H1 (cell line): ENCODE data around the gene PCDHGA1. TPM values are rescaled to one million over a fixed set of nuclear protein-coding genes. Genes with fewer than 3 reads are reported as not detected.
"Not testable (repeated sequence)": the region's sequence is repeated elsewhere in the genome, so short reads cannot be mapped to it uniquely, and the experiment has no call there.

ENCODE experiments used
- CTCF ChIA-PET: fragments of 300-600 bp; sonication (Branson Sonifier 250); formaldehyde crosslinking; loops from one replicate; lab custom pipeline; 2021; ENCODE audit not compliant: partially characterized antibody; lab: Charles Lee
- POLR2A ChIA-PET: fragments of 300-600 bp; sonication (Branson Sonifier 250); formaldehyde crosslinking; loops from one replicate; lab custom pipeline; 2021; ENCODE audit warnings: inconsistent platforms; ENCODE audit not compliant: partially characterized antibody; lab: Charles Lee
- DNase-seq, 2 experiments: peaks; one replicate each; pipeline versions ENCODE4 v3.0.0 to v3.0.0-alpha.2; 2010 to 2022; ENCODE audit warnings: low spot score in 2 of 2, low read depth in 1 of 2, mixed read lengths in 1 of 2
- FAIRE-seq: peaks from 2 replicates; lab custom pipeline; 2011; peaks lifted over from hg19 to GRCh38; lab: Jason Lieb, UNC
- H2AFZ ChIP-seq: 2 replicates; pipeline ENCODE4 v1.8.1; 2012; ENCODE audit warnings: low read length, inconsistent platforms
- H2AK5ac ChIP-seq: 2 replicates; pipeline ENCODE4 v1.6.1; 2013; ENCODE audit warnings: low read depth, low read length
- H2BK120ac ChIP-seq: replicated peaks from 2 replicates; pipeline ENCODE3; 2013; ENCODE audit warnings: low read depth, low read length, inconsistent platforms
- H2BK12ac ChIP-seq: 2 replicates; pipeline ENCODE4 v1.6.1; 2013; ENCODE audit warnings: low read depth, low read length
- H2BK15ac ChIP-seq: 2 replicates; pipeline ENCODE4 v1.6.1; 2013; ENCODE audit warnings: low read length
- H2BK20ac ChIP-seq: 2 replicates; pipeline ENCODE4 v1.6.1; 2013; ENCODE audit warnings: low read length
- H2BK5ac ChIP-seq: 2 replicates; pipeline ENCODE4 v1.6.1; 2013; ENCODE audit warnings: low read depth, low read length
- H3K14ac ChIP-seq: 2 replicates; pipeline ENCODE4 v1.6.1; 2013; ENCODE audit warnings: inconsistent platforms; ENCODE audit not compliant: insufficient read length
- H3K18ac ChIP-seq: 2 replicates; pipeline ENCODE4 v1.6.1; 2013; ENCODE audit warnings: low read length; ENCODE audit errors: extremely low read depth
- H3K23ac ChIP-seq: 2 replicates; pipeline ENCODE4 v1.6.1; 2013; ENCODE audit warnings: inconsistent platforms; ENCODE audit not compliant: insufficient read length
- H3K23me2 ChIP-seq: 2 replicates; pipeline ENCODE4 v1.6.1; 2013; ENCODE audit warnings: low read depth, low read length
- H3K27ac ChIP-seq: 2 replicates; pipeline ENCODE4 v1.6.1; 2011; ENCODE audit warnings: low read depth, low read length, inconsistent platforms
- H3K27me3 ChIP-seq, 4 experiments: replicated peaks in 1 of 4; 1 replicate in 1 of 4; 2 replicates in 3 of 4; pipeline versions ENCODE4 v1.6.1 to v1.8.1; 2011 to 2013; ENCODE audit warnings: low read length in 3 of 4, mild to moderate bottlenecking in 3 of 4, inconsistent platforms in 2 of 4, mixed read lengths in 2 of 4, moderate library complexity in 1 of 4; ENCODE audit not compliant: control insufficient read depth in 3 of 4, insufficient read depth in 3 of 4; ENCODE audit errors: extremely low read depth in 1 of 4
- H3K36me3 ChIP-seq, 4 experiments: 2 replicates each; pipeline versions ENCODE4 v1.6.1 to v1.8.1; 2011 to 2013; ENCODE audit warnings: mild to moderate bottlenecking in 4 of 4, low read length in 3 of 4, moderate library complexity in 2 of 4, control low read depth in 1 of 4, inconsistent platforms in 1 of 4; ENCODE audit not compliant: insufficient read depth in 4 of 4, control insufficient read depth in 2 of 4
- H3K4ac ChIP-seq: replicated peaks from 2 replicates; pipeline ENCODE3; 2013; ENCODE audit warnings: low read length, low read depth, mixed read lengths, inconsistent platforms; ENCODE audit not compliant: insufficient read length
- H3K4me1 ChIP-seq, 4 experiments: replicated peaks in 1 of 4; 1 replicate in 1 of 4; 2 replicates in 3 of 4; pipeline versions ENCODE4 v1.6.1 to v1.8.1; 2011 to 2013; ENCODE audit warnings: low read length in 3 of 4, inconsistent platforms in 2 of 4, mixed read lengths in 1 of 4; ENCODE audit not compliant: insufficient read depth in 4 of 4, control insufficient read depth in 3 of 4
- H3K4me2 ChIP-seq, 2 experiments: 2 replicates each; pipeline versions ENCODE4 v1.6.1 to v1.8.1; 2011 to 2013; ENCODE audit warnings: low read depth in 2 of 2, low read length in 2 of 2, control low read depth in 1 of 2, inconsistent platforms in 1 of 2, mild to moderate bottlenecking in 1 of 2; ENCODE audit not compliant: insufficient read depth in 1 of 2
- H3K4me3 ChIP-seq, 4 experiments: fragments of 200-600, 300-600 bp in 1 of 4; sonication (generic), shearing (Covaris generic), sonication (Bioruptor Twin) in 1 of 4; 2 replicates each; pipeline versions ENCODE4 v1.5.1 to v1.8.1; 2011 to 2016; ENCODE audit warnings: low read length in 4 of 4, low read depth in 3 of 4, control low read depth in 2 of 4, inconsistent platforms in 2 of 4, mild to moderate bottlenecking in 2 of 4, mixed read lengths in 1 of 4, moderate library complexity in 1 of 4; ENCODE audit not compliant: insufficient read depth in 2 of 4; ENCODE audit errors: extremely low read depth in 1 of 4
- H3K56ac ChIP-seq: replicated peaks from 2 replicates; pipeline ENCODE3; 2013; ENCODE audit warnings: low read depth, mild to moderate bottlenecking, mixed read lengths, low read length, inconsistent platforms; ENCODE audit not compliant: insufficient read length
- H3K79me1 ChIP-seq: 2 replicates; pipeline ENCODE4 v1.6.1; 2013; ENCODE audit warnings: low read depth, low read length, control low read depth
- H3K79me2 ChIP-seq, 2 experiments: 2 replicates each; pipeline versions ENCODE4 v1.6.1 to v1.8.1; 2012 to 2013; ENCODE audit warnings: low read length in 2 of 2, mild to moderate bottlenecking in 2 of 2, inconsistent platforms in 1 of 2; ENCODE audit not compliant: insufficient read depth in 2 of 2, control insufficient read depth in 1 of 2
- H3K9ac ChIP-seq, 4 experiments: replicated peaks in 1 of 4; 1 replicate in 1 of 4; 2 replicates in 3 of 4; pipeline versions ENCODE4 v1.6.1 to v1.8.1; 2011 to 2013; ENCODE audit warnings: low read depth in 3 of 4, low read length in 3 of 4, control low read depth in 2 of 4, mild to moderate bottlenecking in 2 of 4, moderate library complexity in 2 of 4, inconsistent platforms in 1 of 4; ENCODE audit errors: extremely low read depth in 1 of 4
- H3K9me3 ChIP-seq, 2 experiments: 2 replicates each; pipeline versions ENCODE4 v1.6.1 to v1.8.1; 2012 to 2013; ENCODE audit warnings: mild to moderate bottlenecking in 2 of 2, moderate library complexity in 2 of 2, control low read depth in 1 of 2, inconsistent platforms in 1 of 2, low read depth in 1 of 2, low read length in 1 of 2, mixed read lengths in 1 of 2; ENCODE audit not compliant: insufficient read depth in 2 of 2
- H4K20me1 ChIP-seq, 2 experiments: replicated peaks in 1 of 2; 2 replicates each; pipeline versions ENCODE3 to v1.8.1; 2011 to 2013; ENCODE audit warnings: inconsistent platforms in 2 of 2, low read length in 2 of 2, mild to moderate bottlenecking in 1 of 2; ENCODE audit not compliant: insufficient read depth in 2 of 2, control insufficient read depth in 1 of 2
- H4K5ac ChIP-seq: 2 replicates; pipeline ENCODE4 v1.6.1; 2013; ENCODE audit warnings: low read length, low read depth, mixed read lengths, inconsistent platforms; ENCODE audit not compliant: insufficient read length
- H4K8ac ChIP-seq: 2 replicates; pipeline ENCODE4 v1.8.0; 2013; ENCODE audit warnings: mild to moderate bottlenecking, moderate library complexity, low read length, inconsistent platforms; ENCODE audit not compliant: insufficient read depth; ENCODE audit errors: extremely low read depth
- H4K91ac ChIP-seq: replicated peaks from 2 replicates; pipeline ENCODE3; 2013; ENCODE audit warnings: low read length, mixed read lengths, inconsistent platforms; ENCODE audit not compliant: insufficient read length
- CTCF ChIP-seq, 3 experiments: IDR thresholded peaks; 1 replicate in 2 of 3; 2 replicates in 1 of 3; pipeline versions ENCODE4 v1.5.1 to v1.6.1; 2011; ENCODE audit warnings: low read length in 3 of 3, mild to moderate bottlenecking in 3 of 3, inconsistent platforms in 2 of 3, low read depth in 1 of 3, moderate library complexity in 1 of 3; ENCODE audit not compliant: insufficient read depth in 1 of 3; ENCODE audit errors: control extremely low read depth in 1 of 3
- KDM4A ChIP-seq: IDR thresholded peaks from one replicate; pipeline ENCODE4 v1.7.1; 2012; ENCODE audit warnings: low read depth, mild to moderate bottlenecking, moderate library complexity, low read length, inconsistent platforms; ENCODE audit not compliant: severe bottlenecking
- NRF1 ChIP-seq: IDR thresholded peaks from 2 replicates; pipeline ENCODE4 v1.6.1; 2011; ENCODE audit warnings: mild to moderate bottlenecking, low read depth, low read length, improper control_type of control experiment
- PHF8 ChIP-seq: fragments of 200-600 bp; sonication (generic); conservative IDR thresholded peaks from 2 replicates; pipeline ENCODE4 v1.7.1; 2012; ENCODE audit warnings: low read depth, mild to moderate bottlenecking, inconsistent platforms, low read length, moderate library complexity
- RAD21 ChIP-seq, 2 experiments: IDR thresholded peaks in 1 of 2; conservative IDR thresholded peaks in 1 of 2; 2 replicates each; pipeline ENCODE4 v1.6.1; 2011; ENCODE audit warnings: low read depth in 2 of 2, low read length in 2 of 2, improper control_type of control experiment in 1 of 2, inconsistent platforms in 1 of 2, mild to moderate bottlenecking in 1 of 2, moderate library complexity in 1 of 2
- WGBS, 2 experiments: shearing (Covaris generic) in 1 of 2; methylation state at CpG; one replicate each; pipeline versions ENCODE4 v1.1.6 to v1.1.7; 2013 to 2015; ENCODE audit warnings: low lambda C conversion rate in 2 of 2, mixed read lengths in 2 of 2, inconsistent platforms in 1 of 2, low coverage in 1 of 2, missing lambda C conversion rate in 1 of 2; ENCODE audit not compliant: insufficient replicate concordance in 2 of 2, insufficient coverage in 1 of 2, insufficient read length in 1 of 2; ENCODE audit errors: extremely low coverage in 1 of 2, missing lambda C conversion rate in 1 of 2; 5-methylcytosine and 5-hydroxymethylcytosine counted together
- polyA plus RNA-seq, 7 experiments: library from polyadenylated mRNA; depleted of rRNA in 3 of 7; stranded (reverse) in 5 of 7; unstranded in 2 of 7; fragments of >200 nt in 5 of 7; fragments of 200-250 nt in 2 of 7; gene quantifications; 1 replicate in 5 of 7; 2 replicates in 1 of 7; 4 replicates in 1 of 7; pipeline versions ENCODE4 v1.2.1 to v1.2.3, GENCODE V29; 2011 to 2013; ENCODE audit warnings: missing spikeins in 2 of 7, mixed read lengths in 2 of 7
- total RNA-seq: library from RNA; stranded (reverse); fragmentation: NEBNext Ultra II Directional; extraction: Animal tissue kit (Norgen Biotek cat#: 25700); gene quantifications from 2 replicates; pipeline ENCODE4 v1.2.1, GENCODE V29; 2021

PCDHGA1 gene
- total and polyA plus RNA-seq, 2 of the 8 experiments (the other 6 are each of a cell fraction or from before 2014, with no cell fraction given): 0.57 to 0.89 TPM

DNA sequence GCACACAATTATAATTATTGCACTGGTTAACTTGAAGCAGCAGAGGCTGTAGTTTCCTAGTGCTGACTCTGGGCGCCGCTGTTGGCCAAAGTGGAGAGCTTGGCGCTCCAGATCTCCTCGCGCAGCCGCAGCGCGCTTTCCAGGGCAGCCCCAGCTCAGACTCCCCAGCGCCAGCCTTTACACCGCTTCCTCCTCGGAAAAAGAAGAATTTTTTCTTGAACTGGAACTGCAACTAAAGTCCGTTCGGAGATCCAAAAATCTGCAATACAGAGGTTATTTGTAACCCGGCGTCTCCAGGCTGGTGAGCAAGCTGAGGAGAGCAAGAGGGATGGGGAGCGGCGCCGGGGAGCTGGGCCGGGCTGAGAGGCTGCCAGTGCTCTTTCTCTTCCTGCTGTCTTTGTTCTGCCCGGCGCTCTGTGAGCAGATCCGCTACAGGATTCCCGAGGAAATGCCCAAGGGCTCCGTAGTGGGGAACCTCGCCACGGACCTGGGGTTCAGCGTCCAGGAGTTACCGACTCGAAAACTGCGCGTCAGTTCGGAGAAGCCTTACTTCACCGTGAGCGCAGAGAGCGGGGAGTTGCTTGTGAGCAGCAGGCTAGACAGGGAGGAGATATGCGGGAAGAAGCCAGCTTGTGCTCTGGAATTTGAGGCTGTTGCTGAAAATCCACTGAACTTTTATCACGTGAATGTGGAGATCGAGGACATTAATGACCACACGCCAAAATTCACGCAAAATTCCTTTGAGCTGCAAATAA lies 57.4 kb downstream of the PCDHGA1 start, which contains the start of gene PCDHGB4:
PCDHGB4 (plus strand) TSS at position 142 of the 755 bp plus-strand sequence; CDS start at position 329, 187 bp downstream.
- not testable (repeated sequence) for H3K4ac ChIP-seq, H3K79me2 ChIP-seq, H2AK5ac ChIP-seq, H3K23ac ChIP-seq, H3K4me1 ChIP-seq, H4K20me1 ChIP-seq, H3K23me2 ChIP-seq, H3K18ac ChIP-seq, H3K27ac ChIP-seq, H2BK5ac ChIP-seq, H2AFZ ChIP-seq, H3K27me3 ChIP-seq, H2BK15ac ChIP-seq, H4K8ac ChIP-seq, H4K91ac ChIP-seq, H3K79me1 ChIP-seq, H2BK120ac ChIP-seq, H3K56ac ChIP-seq, H3K14ac ChIP-seq, H4K5ac ChIP-seq, H2BK12ac ChIP-seq, H2BK20ac ChIP-seq
- peak within 1 kb of the TSS in 2 of 4 experiments; percentile 25 to 70; a peak in 1 of 7 replicates for H3K9ac ChIP-seq
- DNase-seq (peak in 1 of 2 experiments; percentile 82), FAIRE-seq (peak; percentile 93)
- peaks cover 45 to 49% of the 10 kb centered on the region in 2 experiments for H3K9me3 ChIP-seq
- POLR2A ChIA-PET: interaction anchor here (0.6 to 1.3 kb wide), 4 partner anchors 9 to 299 kb away, joined by 3 to 4 read pairs (median 4); partner anchors contain the start of genes PCDHGB3 and PCDHGB5
- peak within 1 kb of the TSS; percentile 42 to 69 (median 44); a peak in 7 of 8 replicates for H3K4me3 ChIP-seq
- H3K36me3 ChIP-seq: peaks cover 3 to 23% (median 9%) of the 10 kb centered on the region in 4 experiments; a peak in 5 of 8 replicates
- peak within 1 kb of the TSS; percentile 55 to 57 for H3K4me2 ChIP-seq
- peak; percentile 55 for TF ChIP-seq NRF1
- 0 out of 2 replicates have a peak, but pooled peaks have one; percentile 29 for TF ChIP-seq PHF8
- TF ChIP-seq CTCF (IDR thresholded peaks at IDR 0.05; ENCODE audit: control extremely low read depth in 1 of 3, insufficient read depth in 1 of 3, low read depth in 1 of 3, low read length in 3 of 3): peak; percentile 56 to 66 (median 65)
- peak; percentile 59 to 67 for TF ChIP-seq RAD21 (IDR thresholded peaks at IDR 0.05 in 1 of 2, conservative IDR thresholded peaks at IDR 0.05 in 1 of 2; ENCODE audit: low read depth in 2 of 2, low read length in 2 of 2)
- peak; percentile 51 for TF ChIP-seq KDM4A
- CTCF ChIA-PET: interaction anchor here (0.6 to 8.7 kb wide), 32 partner anchors 9 to 437 kb away, joined by 3 to 68 read pairs (median 5); partner anchors contain the start of genes PCDHB10, PCDHB14, PCDHB15 and PCDHGA1
- WGBS, 2 experiments: 18% methylated on average over 19 of the region's 40 CpGs; no CpG with 5 or more reads in 1 of the 2 experiments
